ENCODE data around the gene PHF5A.
"Not testable (repeated sequence)": the region's sequence is repeated elsewhere in the genome, so short reads cannot be mapped to it uniquely, and the experiment has no call there.

PHF5A gene

DNA sequence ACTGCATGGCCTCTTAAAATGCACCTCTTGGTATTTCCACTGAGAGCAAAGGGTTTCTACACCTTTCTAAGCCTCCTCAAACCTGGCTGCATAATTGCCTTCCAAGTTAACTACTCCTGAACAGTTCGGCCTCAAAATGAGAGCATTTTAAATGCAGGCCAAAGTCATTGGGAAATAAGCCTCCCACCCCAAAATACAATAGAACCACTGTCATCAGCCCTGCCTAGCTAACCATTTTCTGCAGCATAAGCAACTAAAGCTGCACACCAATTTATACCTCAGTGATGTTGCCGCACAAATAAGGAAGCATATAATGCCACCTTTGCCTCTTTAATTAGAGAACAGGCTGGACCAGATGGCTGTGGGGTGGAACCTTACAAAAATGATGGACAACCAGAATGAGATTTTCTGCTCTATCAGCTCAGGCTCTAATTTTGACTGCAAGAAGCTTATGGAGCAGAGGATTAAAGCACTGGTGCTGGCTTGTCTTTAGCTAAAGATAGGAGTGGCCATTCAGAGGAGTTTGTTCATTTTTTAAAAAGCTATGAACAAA is 26.2 kb downstream of the PHF5A start:
- TF ChIP-seq, protein P1, sequence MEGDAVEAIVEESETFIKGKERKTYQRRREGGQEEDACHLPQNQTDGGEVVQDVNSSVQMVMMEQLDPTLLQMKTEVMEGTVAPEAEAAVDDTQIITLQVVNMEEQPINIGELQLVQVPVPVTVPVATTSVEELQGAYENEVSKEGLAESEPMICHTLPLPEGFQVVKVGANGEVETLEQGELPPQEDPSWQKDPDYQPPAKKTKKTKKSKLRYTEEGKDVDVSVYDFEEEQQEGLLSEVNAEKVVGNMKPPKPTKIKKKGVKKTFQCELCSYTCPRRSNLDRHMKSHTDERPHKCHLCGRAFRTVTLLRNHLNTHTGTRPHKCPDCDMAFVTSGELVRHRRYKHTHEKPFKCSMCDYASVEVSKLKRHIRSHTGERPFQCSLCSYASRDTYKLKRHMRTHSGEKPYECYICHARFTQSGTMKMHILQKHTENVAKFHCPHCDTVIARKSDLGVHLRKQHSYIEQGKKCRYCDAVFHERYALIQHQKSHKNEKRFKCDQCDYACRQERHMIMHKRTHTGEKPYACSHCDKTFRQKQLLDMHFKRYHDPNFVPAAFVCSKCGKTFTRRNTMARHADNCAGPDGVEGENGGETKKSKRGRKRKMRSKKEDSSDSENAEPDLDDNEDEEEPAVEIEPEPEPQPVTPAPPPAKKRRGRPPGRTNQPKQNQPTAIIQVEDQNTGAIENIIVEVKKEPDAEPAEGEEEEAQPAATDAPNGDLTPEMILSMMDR (IDR thresholded peaks at IDR 0.05; ENCODE audit: control insufficient read depth, extremely low read depth, insufficient read depth) = no peak
- H3K4me3 ChIP-seq (ENCODE audit: low read depth, low read length) = no peak overlapping the region
- DNase-seq (ENCODE audit: low read depth) = no peak

DNA sequence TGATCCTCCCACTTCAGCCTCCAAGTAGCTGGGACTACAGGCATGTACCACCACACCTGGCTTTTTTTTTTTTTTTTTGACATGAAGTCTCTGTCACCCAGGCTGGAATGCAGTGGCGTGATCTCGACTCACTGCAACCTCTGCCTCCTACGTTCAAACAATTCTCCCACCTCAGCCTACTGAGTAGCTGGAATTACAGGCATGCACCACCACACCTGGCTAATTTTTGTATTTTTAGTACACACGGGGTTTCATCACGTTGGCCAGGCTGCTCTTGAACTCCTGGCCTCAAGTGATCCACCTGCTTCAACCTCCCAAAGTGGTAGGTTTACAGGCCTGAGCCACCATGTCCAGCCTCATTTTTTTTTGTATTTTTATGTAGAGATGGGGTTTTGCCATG is 28.0 kb downstream of the PHF5A start:
- DNase-seq (ENCODE audit: low read depth); H3K4me3 ChIP-seq (ENCODE audit: low read depth, low read length): not testable (repeated sequence)

DNA sequence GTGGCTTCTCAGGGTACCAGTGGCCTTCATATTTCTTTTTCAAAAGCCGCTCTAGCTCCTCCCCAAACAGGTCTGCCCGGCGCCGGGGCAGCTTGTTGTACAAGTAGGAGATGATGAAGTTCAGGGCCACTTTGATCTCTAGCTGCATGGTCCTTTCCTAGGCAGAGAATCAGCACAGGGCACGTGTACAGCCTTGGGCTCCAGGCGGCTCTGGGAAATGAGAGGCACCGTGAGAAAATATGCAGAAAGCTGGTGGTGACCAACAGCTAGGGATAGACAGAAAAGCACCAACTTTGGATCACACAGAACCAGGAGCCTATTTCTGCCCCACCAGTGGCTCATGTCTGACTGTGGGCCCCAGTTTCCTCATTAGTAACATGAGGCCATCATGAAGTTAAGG is 31.3 kb downstream of the PHF5A start:
- TF ChIP-seq, protein P1 (IDR thresholded peaks at IDR 0.05; ENCODE audit: control insufficient read depth, extremely low read depth, insufficient read depth) = no peak
- DNase-seq (ENCODE audit: low read depth) = no peak
- H3K4me3 ChIP-seq (ENCODE audit: low read depth, low read length) = no peak overlapping the region

DNA sequence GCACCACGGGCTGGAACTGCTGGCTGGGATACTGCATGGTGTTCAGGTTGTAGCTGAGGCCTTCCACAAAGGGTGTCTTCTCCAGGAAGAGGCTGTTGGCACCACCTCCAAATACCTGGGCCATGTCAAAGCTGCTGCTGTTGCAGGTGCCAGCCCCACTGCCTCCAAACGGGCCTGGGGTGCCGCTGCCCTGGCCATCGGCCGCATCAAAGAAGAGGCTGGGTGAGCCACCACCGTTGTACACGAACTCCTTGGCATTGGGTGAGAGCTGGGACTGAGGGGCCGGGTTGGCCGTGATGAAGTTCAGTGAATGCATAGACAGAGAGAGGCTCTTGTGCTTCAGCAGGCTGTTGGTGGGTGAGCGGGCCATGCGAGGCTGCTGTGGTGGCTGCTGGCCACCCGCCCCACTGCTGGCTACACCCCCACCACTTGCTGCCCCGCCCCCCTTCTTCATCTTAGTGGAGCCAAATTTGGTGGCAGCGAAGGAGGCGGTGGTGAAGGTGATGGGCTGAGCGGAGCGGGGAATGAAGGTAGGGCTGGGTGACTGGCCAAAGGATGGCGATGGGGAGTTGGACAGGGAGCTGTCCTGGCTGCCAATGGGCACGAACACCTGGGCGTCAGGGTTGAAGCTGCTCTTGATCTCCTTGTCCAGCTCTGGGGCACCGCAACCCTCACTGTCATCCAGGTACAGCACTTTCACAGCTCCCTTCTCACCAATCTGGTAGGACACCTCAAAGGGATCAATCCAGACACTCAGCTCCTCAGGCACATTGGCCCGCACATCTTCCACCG is 32.0 kb downstream of the PHF5A start:
- TF ChIP-seq, protein P1 (IDR thresholded peaks at IDR 0.05; ENCODE audit: control insufficient read depth, extremely low read depth, insufficient read depth) = no peak
- H3K4me3 ChIP-seq (ENCODE audit: low read depth, low read length) = no peak overlapping the region
- no peak for DNase-seq (ENCODE audit: low read depth)

DNA sequence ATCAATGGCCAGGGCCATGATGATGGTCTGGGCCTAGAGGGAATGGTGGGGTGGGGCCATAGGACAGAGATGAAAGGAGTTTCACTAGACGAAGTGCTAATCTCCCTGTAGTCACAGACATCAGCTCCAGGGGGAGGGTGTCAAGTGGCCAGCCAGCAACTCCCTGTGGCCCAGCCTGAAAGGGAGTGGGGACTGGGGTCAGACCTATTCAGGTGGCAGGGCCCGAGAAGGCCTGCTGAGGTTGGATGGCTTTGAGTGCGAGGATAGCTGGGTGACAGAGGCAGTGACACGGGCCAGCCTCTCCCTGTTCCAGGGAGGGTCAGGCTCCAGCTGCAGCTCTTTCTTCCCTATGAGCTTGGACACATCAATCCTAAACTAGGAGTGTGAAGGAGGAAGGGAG is 32.9 kb downstream of the PHF5A start:
- TF ChIP-seq, protein P1 (IDR thresholded peaks at IDR 0.05; ENCODE audit: control insufficient read depth, extremely low read depth, insufficient read depth) = no peak
- no peak for DNase-seq (ENCODE audit: low read depth)

DNA sequence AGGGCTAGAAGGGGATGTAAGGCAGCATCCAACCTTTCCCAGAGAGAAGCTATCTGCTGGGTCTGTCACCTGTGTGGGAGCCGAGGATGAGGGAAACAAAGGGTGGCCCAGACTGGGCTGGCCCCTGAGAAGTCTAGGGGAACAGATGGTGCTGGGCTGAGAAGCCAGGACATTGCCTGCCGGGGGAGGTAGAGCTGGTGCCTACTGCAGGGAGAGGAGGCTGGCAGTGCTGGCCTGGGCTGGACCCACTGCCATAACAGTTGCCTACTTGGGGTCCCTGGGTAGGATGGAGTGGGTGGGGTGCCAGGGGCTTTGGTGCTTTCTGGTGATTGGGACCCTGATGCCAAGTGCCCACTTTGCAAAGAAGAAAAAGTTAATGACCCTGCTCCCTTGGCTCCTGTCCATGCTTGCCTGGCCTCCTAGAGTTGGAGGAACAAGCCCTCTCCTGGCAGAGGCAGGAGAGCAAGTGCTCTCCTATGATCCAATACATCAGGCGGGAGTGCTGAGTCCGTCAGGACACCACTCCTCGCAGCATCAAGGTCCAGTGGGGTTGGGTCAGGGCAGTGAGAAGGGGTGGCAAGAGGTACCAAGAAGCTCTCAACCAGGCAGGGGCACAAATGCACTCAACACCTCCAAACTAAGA is 34.0 kb downstream of the PHF5A start:
- not testable (repeated sequence) for DNase-seq (ENCODE audit: low read depth); H3K4me3 ChIP-seq (ENCODE audit: low read depth, low read length)

More for the DNA sequence above, 32.9 kb downstream of the PHF5A start:
- H3K4me3 ChIP-seq (ENCODE audit: low read depth, low read length) = no peak overlapping the region

DNA sequence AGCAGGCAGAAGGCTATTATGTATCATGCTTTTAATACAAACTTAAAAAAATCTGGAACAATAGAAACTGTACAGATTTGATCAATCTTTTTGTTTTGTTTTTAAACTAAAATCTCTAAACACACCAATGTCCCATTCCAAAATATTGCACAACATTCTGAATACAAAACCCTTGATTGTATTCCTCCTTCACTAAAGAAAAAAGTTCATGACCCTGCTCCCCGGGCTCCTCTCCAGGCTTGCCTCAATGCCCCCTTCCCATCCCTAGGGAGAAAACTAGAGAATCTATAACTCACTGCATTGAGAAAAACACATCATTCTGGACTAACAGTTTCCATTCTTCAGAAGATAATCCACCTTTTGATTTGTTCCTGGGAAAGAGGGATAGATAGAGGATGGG is 35.0 kb downstream of the PHF5A start:
- not testable (repeated sequence) for H3K4me3 ChIP-seq (ENCODE audit: low read depth, low read length); DNase-seq (ENCODE audit: low read depth)

DNA sequence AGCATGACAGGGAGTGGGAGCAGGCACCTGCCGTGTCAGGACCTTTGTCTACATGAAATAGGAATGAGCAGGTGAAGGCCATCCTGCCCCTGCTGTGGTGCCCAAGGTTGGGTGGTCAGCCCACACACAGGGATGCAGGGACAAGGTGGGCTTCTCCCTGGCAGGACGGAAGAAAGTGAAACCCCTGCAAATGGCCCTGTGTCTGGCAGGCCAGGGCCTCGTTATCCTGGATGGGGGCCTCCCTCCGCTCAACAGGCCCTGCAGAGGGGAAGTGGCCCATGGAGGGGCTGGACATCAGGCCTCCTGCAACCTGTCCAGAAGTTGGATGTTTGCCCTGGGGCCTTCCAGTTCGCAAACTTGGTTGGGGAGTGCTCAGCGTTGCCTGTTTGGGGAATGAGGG is 36.8 kb downstream of the PHF5A start:
- TF ChIP-seq, protein P1 (IDR thresholded peaks at IDR 0.05; ENCODE audit: control insufficient read depth, extremely low read depth, insufficient read depth) = no peak
- no peak overlapping the region for H3K4me3 ChIP-seq (ENCODE audit: low read depth, low read length)
- no peak for DNase-seq (ENCODE audit: low read depth)

All from LNCaP clone FGC (cell line).